Measurements from ENCODE around the gene H1-8. TPM values are rescaled to one million over a fixed set of nuclear protein-coding genes. Genes with fewer than 3 reads are reported as not detected.

The H1-8 gene
- total and polyA plus RNA-seq, 9 of the 15 experiments (the other 6 are each of a cell fraction or from before 2014, with no cell fraction given) = not detected

DNA sequence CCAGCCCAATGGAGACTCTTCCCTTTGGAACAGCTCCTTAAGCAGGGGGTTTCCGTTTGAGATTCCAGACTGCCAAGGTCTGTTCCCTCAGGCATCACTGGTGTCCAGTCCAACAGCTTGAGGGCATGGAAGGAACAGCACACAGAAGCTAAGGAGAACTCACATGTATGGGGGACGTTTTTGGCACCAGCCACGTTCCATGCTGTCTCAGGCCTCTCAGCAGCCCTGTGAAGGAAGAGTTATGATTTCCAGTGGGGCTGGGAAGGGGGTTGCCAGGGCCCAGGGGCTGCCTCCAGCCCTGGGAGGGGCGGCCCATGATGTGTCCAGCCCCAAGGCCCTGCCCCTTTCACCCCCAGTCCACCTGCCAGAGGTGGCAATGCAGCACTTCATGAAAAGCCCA lies 22.0 kb upstream of the H1-8 start (continued):
- TF ChIP-seq, protein P1, sequence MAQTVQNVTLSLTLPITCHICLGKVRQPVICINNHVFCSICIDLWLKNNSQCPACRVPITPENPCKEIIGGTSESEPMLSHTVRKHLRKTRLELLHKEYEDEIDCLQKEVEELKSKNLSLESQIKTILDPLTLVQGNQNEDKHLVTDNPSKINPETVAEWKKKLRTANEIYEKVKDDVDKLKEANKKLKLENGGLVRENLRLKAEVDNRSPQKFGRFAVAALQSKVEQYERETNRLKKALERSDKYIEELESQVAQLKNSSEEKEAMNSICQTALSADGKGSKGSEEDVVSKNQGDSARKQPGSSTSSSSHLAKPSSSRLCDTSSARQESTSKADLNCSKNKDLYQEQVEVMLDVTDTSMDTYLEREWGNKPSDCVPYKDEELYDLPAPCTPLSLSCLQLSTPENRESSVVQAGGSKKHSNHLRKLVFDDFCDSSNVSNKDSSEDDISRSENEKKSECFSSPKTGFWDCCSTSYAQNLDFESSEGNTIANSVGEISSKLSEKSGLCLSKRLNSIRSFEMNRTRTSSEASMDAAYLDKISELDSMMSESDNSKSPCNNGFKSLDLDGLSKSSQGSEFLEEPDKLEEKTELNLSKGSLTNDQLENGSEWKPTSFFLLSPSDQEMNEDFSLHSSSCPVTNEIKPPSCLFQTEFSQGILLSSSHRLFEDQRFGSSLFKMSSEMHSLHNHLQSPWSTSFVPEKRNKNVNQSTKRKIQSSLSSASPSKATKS (CRISPR knock-in tag; IDR thresholded peaks at IDR 0.05) = no peak
- no peak for TF ChIP-seq SNRNP70 (optimal IDR thresholded peaks at IDR 0.05; ENCODE audit: low read depth, low read length)
- TF ChIP-seq GABPA (tag; conservative IDR thresholded peaks at IDR 0.05; ENCODE audit: low read depth) = no peak
- TF ChIP-seq, protein P2, sequence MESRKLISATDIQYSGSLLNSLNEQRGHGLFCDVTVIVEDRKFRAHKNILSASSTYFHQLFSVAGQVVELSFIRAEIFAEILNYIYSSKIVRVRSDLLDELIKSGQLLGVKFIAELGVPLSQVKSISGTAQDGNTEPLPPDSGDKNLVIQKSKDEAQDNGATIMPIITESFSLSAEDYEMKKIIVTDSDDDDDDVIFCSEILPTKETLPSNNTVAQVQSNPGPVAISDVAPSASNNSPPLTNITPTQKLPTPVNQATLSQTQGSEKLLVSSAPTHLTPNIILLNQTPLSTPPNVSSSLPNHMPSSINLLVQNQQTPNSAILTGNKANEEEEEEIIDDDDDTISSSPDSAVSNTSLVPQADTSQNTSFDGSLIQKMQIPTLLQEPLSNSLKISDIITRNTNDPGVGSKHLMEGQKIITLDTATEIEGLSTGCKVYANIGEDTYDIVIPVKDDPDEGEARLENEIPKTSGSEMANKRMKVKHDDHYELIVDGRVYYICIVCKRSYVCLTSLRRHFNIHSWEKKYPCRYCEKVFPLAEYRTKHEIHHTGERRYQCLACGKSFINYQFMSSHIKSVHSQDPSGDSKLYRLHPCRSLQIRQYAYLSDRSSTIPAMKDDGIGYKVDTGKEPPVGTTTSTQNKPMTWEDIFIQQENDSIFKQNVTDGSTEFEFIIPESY (CRISPR knock-in tag; IDR thresholded peaks at IDR 0.05) = no peak
- TF ChIP-seq, protein P3, sequence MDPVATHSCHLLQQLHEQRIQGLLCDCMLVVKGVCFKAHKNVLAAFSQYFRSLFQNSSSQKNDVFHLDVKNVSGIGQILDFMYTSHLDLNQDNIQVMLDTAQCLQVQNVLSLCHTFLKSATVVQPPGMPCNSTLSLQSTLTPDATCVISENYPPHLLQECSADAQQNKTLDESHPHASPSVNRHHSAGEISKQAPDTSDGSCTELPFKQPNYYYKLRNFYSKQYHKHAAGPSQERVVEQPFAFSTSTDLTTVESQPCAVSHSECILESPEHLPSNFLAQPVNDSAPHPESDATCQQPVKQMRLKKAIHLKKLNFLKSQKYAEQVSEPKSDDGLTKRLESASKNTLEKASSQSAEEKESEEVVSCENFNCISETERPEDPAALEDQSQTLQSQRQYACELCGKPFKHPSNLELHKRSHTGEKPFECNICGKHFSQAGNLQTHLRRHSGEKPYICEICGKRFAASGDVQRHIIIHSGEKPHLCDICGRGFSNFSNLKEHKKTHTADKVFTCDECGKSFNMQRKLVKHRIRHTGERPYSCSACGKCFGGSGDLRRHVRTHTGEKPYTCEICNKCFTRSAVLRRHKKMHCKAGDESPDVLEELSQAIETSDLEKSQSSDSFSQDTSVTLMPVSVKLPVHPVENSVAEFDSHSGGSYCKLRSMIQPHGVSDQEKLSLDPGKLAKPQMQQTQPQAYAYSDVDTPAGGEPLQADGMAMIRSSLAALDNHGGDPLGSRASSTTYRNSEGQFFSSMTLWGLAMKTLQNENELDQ (CRISPR knock-in tag; IDR thresholded peaks at IDR 0.05; ENCODE audit: borderline replicate concordance) = no peak
- TF ChIP-seq, protein P4, sequence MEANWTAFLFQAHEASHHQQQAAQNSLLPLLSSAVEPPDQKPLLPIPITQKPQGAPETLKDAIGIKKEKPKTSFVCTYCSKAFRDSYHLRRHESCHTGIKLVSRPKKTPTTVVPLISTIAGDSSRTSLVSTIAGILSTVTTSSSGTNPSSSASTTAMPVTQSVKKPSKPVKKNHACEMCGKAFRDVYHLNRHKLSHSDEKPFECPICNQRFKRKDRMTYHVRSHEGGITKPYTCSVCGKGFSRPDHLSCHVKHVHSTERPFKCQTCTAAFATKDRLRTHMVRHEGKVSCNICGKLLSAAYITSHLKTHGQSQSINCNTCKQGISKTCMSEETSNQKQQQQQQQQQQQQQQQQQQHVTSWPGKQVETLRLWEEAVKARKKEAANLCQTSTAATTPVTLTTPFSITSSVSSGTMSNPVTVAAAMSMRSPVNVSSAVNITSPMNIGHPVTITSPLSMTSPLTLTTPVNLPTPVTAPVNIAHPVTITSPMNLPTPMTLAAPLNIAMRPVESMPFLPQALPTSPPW (CRISPR knock-in tag; IDR thresholded peaks at IDR 0.05) = no peak
- TF ChIP-seq, protein P5, sequence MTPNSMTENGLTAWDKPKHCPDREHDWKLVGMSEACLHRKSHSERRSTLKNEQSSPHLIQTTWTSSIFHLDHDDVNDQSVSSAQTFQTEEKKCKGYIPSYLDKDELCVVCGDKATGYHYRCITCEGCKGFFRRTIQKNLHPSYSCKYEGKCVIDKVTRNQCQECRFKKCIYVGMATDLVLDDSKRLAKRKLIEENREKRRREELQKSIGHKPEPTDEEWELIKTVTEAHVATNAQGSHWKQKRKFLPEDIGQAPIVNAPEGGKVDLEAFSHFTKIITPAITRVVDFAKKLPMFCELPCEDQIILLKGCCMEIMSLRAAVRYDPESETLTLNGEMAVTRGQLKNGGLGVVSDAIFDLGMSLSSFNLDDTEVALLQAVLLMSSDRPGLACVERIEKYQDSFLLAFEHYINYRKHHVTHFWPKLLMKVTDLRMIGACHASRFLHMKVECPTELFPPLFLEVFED (CRISPR knock-in tag; conservative IDR thresholded peaks at IDR 0.05) = no peak
